Stimulated activated CD8-positive, alpha-beta memory T cell treated with anti-CD3 and anti-CD28 coated beads, Interleukin-2, amount 100 ng/mL, for 48 hours (primary cell): ENCODE data around the gene GJB2.

Experiments
- DNase-seq, 2 donors: peaks; one replicate each; pipeline ENCODE4 v3.0.0-alpha.2; 2020; ENCODE audit warnings: low read depth in 2 of 2

The GJB2 gene

GRCh38 chr13:20192158-20192835 lies 441 bp downstream of the GJB2 start:
- DNase-seq = no peak

DNA sequence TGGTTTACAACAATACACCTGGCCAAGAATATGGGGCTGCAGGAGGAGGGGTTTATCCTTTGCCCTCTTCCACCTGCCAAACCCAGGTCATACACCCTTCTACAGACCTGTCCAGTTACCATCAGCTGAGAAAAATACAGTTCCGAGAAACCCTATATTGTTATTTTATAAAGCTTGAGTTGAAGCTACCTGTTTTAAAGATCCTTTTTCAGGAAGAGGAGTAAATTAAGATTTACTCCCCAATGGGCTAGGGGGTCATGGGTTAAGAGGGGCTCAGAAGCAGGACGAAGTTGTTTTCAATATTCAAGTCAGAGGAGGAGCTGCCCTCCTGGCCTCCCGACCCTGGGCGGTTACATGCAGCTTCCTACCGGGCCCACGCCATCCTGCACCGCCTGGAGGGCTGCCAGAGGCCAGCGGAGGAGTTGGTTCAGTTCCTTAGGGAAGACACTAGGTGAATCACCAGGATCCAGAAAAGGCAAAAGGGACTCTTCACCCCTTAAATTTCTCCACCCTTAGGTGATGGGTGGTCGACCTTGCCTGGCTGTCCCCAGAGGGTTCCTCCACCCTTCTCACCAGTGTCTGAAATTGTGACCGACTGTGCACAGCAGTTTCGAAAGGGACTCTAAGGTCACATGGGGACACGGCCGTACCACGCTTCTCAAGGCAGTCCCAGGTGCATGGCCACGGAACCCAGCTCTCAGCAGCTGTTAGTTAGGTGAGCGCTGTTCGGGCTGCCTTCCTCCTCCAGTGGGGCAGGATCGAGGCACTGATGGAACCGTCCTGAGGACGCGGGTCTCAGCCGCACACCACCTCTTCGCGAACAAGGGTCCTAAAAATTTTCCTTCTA lies 1.2 kb downstream of the GJB2 start:
- no peak for DNase-seq

- DNase-seq = no peak
Observed at GRCh38 chr13:20190481-20191310, 2.0 kb downstream of the GJB2 start.

DNA sequence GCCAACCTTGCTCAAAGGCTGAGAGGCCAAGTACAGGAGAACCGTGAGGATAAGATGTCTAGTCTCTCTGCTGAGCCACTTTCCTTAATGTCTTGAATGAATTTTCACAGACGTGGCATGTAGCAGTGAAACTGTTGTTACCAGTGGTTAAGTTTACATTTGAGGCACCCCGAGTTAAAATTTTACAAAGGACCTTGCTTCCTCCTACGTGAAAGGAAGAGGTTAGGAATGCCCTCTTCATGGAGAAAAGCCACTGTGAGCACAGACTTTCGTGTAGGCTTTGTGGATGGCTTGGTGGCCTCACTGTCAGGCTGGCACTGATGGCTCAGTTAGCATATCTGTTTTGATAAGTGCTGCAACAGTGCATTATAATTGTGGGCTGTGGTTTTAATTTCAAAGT lies 2.7 kb downstream of the GJB2 start:
- no peak for DNase-seq

DNA sequence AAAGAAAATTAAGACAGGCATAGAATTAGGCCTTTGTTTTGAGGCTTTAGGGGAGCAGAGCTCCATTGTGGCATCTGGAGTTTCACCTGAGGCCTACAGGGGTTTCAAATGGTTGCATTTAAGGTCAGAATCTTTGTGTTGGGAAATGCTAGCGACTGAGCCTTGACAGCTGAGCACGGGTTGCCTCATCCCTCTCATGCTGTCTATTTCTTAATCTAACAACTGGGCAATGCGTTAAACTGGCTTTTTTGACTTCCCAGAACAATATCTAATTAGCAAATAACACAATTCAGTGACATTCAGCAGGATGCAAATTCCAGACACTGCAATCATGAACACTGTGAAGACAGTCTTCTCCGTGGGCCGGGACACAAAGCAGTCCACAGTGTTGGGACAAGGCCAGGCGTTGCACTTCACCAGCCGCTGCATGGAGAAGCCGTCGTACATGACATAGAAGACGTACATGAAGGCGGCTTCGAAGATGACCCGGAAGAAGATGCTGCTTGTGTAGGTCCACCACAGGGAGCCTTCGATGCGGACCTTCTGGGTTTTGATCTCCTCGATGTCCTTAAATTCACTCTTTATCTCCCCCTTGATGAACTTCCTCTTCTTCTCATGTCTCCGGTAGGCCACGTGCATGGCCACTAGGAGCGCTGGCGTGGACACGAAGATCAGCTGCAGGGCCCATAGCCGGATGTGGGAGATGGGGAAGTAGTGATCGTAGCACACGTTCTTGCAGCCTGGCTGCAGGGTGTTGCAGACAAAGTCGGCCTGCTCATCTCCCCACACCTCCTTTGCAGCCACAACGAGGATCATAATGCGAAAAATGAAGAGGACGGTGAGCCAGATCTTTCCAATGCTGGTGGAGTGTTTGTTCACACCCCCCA lies 3.8 kb downstream of the GJB2 start:
- no peak for DNase-seq

GRCh38 chr13:20186771-20187170 lies 6.0 kb downstream of the GJB2 start:
- DNase-seq = no peak

GRCh38 chr13:20185366-20186056 lies 7.2 kb downstream of the GJB2 start:
- no peak for DNase-seq

- DNase-seq = no peak
Observed at GRCh38 chr13:20182231-20182846, 10.4 kb downstream of the GJB2 start.

GRCh38 chr13:20181188-20181587 lies 11.6 kb downstream of the GJB2 start:
- no peak for DNase-seq

- DNase-seq = no peak
Observed at GRCh38 chr13:20178156-20178555, 14.6 kb downstream of the GJB2 start.

DNA sequence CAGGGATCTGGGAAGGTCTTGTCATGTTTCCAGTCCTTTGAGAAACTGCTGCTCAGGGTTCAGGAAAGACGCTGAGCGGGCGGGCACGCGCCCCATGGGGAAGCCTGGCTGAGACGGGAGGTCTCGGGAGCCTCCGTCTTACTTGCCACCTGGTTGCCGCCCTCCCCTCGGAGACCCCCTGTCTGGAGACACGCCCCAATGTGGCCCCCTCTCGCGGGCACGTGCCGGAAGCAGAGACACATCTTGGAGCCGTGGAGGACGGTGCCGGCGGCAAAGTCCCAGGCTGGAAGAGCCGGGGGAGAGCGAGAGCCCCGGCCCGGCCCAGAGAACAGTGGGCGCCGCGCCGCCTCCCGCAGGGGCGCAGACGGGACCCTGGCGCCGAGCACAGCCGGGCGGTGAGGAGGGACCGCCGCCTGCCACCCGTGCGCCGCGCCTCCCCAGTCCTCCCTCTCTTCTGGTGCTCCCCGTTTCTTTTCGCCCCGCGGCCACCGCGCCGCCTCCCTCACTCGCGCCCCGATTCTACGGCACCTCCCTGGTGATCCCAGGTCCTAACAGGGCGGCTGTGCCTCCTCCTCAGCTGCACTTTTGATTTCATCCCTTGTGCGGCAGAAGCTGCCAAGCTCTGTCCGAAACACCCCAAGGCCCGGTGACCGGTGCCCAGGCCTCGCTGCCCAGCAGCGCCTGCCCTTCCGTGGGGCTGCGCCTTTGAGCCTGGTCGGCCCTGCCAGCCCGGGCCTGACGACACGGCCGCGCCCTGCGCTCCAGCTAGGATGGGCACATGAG lies 15.5 kb downstream of the GJB2 start:
- DNase-seq = no peak

DNA sequence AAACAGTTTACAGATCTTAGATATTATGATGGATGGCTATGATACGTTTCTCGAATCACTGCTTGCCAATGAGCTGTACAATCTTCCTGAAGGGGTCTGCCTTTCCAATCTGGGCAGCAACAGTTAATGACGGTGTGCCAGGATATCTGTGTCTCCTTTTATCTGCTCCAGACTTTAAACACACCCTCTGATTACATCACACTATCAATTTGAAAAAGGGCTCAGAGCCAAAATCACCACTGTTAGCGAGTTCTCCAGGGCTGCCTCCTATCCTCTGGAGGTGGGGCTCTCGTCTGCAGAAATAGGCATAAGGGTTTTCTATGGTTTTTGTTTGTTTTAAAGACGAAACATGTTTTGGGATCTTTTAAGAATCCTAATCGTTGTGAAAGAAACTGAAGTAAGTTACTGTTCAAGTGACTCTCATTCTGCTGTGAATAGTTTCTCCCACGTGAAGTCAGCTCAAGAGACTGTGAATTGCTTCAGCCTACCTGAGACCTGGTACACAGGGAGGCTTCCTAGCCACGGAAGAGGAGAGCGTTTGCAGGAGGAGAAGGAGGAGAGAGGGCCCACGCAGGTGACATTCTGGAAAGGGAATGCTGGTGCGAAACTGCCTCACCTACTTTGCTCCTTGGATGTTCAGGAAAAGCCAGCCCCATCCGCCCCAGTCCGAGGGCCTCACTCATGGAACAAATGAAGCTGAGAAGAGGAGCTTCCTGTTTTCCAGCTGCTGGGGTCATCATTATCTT lies 16.7 kb downstream of the GJB2 start:
- DNase-seq = no peak

- DNase-seq = no peak
Observed at GRCh38 chr13:20175406-20175794, 17.3 kb downstream of the GJB2 start.

GRCh38 chr13:20174656-20175405 lies 17.9 kb downstream of the GJB2 start:
- DNase-seq = peak; percentile 53 to 56

DNA sequence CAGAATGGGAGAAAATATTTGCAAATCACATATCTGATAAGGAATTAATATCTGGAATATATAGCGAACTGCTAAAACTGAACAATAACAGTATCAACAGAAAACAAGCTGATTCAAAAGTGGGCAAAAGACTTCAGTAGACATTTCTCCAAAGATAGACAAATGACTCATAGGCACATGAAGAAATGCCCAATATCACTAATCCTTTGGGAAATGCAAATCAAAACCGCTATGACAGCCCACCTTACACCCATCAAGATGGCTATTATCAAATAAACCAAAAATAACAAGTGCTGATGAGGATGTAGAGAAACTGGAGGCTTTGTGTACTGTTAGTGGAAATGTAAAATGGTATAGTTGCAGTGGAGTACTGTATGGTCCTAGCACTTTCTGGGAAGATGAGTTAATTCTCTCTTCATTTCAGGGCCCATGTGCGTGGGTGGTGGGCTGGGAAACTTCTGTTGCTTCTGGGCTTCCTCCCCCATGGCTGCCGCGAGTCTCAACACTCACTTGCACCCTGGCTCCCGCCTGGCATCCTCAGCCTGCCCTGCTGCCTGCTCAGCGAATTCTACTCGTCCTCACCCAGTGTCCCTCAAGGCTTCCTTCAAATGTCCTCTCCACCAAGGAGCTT lies 19.5 kb downstream of the GJB2 start:
- DNase-seq = no peak

- no peak for DNase-seq
Observed at GRCh38 chr13:20171364-20171763, 21.4 kb downstream of the GJB2 start.

DNA sequence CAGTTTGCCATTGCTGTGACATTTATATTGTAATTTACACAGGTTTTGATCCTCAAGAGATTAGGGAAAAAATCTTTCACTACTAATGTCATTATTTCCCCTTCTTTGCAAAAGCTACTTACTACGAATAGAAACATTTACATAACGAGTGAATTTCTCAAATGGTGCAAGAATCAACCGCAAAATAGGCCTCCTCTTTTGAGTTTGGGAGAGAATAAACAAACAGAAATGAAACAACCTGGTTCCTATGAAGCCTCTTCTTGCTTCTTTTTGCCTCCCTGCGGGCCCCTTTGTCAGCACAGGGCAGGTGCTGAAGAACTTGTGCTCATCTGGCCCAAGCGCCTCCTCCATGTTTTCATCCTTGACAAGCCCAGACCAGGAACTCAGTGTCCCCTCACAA lies 21.8 kb downstream of the GJB2 start:
- no peak for DNase-seq

GRCh38 chr13:20168396-20168795 lies 24.3 kb downstream of the GJB2 start:
- DNase-seq = no peak
